Heart left ventricle (tissue), 13 donors: Measurements from ENCODE around the gene HOATZ.

Source experiments
- POLR2A ChIP-seq, 2 donors: fragments of 450-650 bp; IDR thresholded peaks; one replicate each; pipeline ENCODE4 v1.6.1; 2017; ENCODE audit warnings: antibody characterized with exemption in 2 of 2, mild to moderate bottlenecking in 2 of 2, moderate library complexity in 2 of 2
- TF ChIP-seq, protein P1 (sequence below), 12 donors: fragments of 200-600 bp; sonication (generic) in 4 of 12; IDR thresholded peaks; one replicate each; pipeline versions ENCODE4 v1.5.0 to v1.8.0; 2018 to 2022; ENCODE audit warnings: antibody characterized with exemption in 12 of 12, mild to moderate bottlenecking in 5 of 12
- donor health status: ischemic (EF 13 %, LVEDD 7.1; RV severe dilation, severe dysfunction).
- donor health status: DM: no; HTN: yes; CAD: no.
- donor health status: DM: no; HTN: no; CAD: no.
- donor health status: ischemic (EF 25% LVEDD 6.9; RV normal size, moderate dysfunction).
- donor health status: ischemic (EF 25% LVEDD 5.7; RV mildly dilated, moderate dysfunction).
- donor health status: ischemic (EF 35%, LVEDD 5.7; RV mildly dilated, moderate dysfunction).
- donor health status: nonischemic (EF 11% LVEDD 7.7; RV severe dilation, severe dysfunction).
- donor health status: DM: yes; HTN: yes; CAD: no.
- donor health status: PGD.
- donor health status: ischemic (EF 29% LVEDD 5.4; RV normal size, mild dysfunction).
- donor health status: nonischemic (EF 23%, LVEDD 6.1; RV moderate dilation, normal function).

DNA sequence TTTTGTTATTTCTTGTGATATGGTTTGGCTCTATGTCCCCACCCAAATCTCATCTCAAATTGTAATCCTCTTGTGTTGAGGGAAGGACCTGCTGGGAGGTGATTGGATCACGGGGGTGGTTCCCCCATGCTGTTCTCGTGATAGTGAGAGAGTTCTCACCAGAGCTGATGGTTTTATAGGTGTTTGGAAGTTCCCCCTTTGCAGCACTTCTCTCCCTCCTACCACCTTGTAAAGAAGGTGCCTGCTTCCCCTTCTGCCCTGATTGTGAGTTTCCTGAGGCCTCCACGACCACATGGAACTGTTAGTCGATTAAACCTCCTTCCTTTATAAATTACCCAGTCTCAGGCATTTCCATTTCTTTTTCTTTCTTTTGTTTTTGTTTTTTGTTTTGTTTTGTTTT, 63.2 kb downstream of the HOATZ start:
- TF ChIP-seq, protein P1, sequence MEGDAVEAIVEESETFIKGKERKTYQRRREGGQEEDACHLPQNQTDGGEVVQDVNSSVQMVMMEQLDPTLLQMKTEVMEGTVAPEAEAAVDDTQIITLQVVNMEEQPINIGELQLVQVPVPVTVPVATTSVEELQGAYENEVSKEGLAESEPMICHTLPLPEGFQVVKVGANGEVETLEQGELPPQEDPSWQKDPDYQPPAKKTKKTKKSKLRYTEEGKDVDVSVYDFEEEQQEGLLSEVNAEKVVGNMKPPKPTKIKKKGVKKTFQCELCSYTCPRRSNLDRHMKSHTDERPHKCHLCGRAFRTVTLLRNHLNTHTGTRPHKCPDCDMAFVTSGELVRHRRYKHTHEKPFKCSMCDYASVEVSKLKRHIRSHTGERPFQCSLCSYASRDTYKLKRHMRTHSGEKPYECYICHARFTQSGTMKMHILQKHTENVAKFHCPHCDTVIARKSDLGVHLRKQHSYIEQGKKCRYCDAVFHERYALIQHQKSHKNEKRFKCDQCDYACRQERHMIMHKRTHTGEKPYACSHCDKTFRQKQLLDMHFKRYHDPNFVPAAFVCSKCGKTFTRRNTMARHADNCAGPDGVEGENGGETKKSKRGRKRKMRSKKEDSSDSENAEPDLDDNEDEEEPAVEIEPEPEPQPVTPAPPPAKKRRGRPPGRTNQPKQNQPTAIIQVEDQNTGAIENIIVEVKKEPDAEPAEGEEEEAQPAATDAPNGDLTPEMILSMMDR (IDR thresholded peaks at IDR 0.05) = no peak
- no peak for TF ChIP-seq POLR2A (IDR thresholded peaks at IDR 0.05)
